AG09319 (cell line): Measurements from ENCODE around the gene RAD51B.

Experiments used
- DNase-seq: peaks from one replicate; pipeline ENCODE4 v3.0.0-alpha.2; 2010; ENCODE audit warnings: low read depth; ENCODE audit errors: extremely low read depth
- TF ChIP-seq, protein P1 (sequence below): IDR thresholded peaks from 2 replicates; pipeline ENCODE4 v1.5.1; 2011; ENCODE audit warnings: low read depth, mild to moderate bottlenecking, inconsistent platforms, low read length, moderate library complexity

The RAD51B gene

DNA sequence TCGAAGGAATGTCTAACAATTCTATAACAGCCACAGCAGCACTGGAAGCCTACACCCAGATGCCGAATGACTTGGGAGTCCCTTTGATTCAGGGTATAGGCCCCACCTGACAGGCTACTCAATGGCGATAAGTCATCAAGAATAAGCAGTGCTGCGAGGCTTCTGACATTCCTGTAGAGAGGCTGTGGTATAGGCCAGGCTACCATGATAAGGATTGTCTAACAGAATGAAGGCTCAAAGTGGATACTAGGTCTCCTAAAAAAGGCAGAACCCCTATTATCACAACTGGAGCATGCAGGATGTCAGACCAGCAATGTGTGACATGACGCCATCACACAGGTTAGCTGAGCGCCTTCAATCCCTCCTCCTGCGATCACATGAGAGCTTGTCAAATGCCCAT lies 920.1 kb downstream of the RAD51B start:
- DNase-seq, result no peak
- TF ChIP-seq, protein P1, sequence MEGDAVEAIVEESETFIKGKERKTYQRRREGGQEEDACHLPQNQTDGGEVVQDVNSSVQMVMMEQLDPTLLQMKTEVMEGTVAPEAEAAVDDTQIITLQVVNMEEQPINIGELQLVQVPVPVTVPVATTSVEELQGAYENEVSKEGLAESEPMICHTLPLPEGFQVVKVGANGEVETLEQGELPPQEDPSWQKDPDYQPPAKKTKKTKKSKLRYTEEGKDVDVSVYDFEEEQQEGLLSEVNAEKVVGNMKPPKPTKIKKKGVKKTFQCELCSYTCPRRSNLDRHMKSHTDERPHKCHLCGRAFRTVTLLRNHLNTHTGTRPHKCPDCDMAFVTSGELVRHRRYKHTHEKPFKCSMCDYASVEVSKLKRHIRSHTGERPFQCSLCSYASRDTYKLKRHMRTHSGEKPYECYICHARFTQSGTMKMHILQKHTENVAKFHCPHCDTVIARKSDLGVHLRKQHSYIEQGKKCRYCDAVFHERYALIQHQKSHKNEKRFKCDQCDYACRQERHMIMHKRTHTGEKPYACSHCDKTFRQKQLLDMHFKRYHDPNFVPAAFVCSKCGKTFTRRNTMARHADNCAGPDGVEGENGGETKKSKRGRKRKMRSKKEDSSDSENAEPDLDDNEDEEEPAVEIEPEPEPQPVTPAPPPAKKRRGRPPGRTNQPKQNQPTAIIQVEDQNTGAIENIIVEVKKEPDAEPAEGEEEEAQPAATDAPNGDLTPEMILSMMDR, result no peak

DNA sequence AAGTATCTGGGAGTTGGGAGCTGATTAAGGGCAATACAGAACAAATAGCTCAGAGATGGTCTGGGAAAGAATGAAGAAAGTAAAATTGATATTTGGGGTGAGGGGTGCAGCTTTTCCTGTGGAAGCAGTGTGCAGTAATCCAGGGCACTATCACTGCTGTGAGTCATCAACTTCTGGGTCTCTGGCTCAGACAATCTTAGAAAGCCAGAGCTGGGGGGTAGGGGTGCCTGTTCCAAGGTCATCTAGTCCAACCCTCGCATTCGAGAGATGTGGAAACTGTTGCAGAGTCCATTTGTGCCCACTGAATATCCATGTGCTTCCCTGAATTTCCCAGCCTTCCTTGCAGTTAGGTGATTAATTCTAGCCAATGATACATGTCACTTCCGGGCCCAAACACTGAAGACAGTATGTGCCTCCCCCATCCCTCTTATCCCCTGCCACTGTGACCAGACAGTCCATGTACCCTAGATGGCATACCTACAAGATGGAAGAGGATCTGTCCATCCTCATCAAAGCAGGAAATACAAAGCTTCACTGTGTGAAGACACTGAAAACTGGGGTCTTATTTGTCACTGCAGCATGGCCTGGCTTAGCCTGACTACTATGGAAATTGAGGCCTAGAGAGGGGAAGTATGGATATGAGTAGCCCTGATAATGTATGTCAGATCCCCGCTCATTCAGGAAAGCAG lies 921.4 kb downstream of the RAD51B start:
- TF ChIP-seq, protein P1, result no peak
- no peak for DNase-seq

DNA sequence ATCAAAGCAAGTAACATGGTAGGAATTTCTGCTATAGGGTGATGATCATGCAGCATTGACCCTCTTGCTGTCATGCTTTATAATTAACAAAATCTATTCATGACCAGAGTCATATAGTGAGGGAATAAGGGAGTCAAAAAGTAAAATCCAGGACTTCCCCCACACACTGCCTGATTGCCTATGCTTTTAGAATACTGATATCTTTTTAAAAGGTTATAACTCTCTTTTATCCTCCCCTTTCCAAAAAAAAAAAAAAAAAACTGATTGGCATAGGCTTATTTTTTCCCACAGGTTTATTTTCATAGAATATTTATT lies 921.9 kb downstream of the RAD51B start:
- TF ChIP-seq, protein P1, result no peak

DNA sequence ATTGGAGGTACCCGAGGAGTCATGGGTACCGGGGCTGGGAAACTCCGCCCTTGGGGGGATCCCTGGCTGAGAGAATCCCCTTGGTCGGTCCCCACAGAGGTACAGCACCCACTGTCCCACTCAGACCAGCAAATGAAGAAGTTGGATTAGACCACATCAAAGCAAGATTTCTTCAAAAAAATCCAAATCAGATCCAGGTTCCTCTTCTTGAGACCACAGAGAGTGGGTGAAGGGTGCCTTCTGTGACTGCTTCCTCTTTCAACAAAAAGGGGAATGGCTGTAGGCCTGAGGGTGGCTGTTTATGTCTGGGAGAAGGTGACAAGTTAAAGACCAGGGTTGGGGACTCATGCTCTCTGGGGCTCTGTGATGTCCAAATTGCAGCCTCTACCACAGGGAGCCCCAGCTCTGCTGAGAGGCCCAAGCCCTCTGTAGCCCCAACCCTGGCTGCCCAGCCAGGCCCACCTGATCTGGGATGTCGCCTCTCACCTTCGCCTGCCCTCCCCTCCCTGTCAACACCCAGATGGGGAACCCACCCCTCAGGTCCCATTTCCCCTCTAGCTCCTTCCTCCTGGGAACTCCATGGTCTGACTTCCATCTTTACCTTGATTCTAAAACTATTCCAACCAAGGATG lies 922.4 kb downstream of the RAD51B start:
- TF ChIP-seq, protein P1, result no peak

More for the DNA sequence above, 921.9 kb downstream of the RAD51B start:
- no peak for DNase-seq

DNA sequence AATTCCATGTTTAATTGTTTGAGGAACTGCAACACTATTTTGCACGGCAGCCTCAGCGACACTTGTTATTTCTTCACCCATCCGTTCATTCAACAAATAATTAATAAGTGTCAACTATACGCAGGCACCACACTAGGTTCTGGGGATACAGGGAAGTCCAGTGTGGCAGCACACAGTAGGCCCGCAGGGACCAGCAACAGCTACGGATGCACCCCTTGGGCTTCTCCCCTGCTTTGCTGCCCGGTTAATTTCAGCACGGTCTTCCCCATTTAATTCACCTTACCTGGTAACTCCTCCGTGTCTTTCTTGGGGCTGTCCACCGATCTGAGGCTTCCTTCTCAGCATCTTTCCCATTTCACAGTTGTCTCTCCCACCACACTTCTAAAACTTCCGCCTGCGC lies 925.0 kb downstream of the RAD51B start:
- DNase-seq, result no peak
- TF ChIP-seq, protein P1, result no peak

More for the DNA sequence above, 922.4 kb downstream of the RAD51B start:
- DNase-seq, result no peak

DNA sequence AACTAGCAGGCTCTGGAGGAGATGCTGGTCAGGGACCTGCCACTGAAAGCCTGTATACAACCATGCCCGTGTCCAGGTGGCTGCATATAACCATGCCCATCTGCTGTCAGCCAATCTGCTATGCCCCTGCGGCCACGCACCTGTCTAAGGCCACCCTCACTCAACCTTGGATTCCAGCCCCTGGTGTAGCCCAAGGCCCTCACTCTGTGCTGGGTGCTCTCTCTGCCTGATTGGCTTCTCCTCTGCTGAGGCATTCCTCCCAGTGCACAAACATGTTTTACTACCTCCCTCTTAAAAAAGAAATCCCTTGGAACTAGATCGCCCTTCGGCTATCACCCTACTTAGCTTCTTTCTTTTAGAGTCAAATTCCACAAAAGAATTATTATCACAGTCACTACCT lies 927.8 kb downstream of the RAD51B start:
- TF ChIP-seq, protein P1, result no peak
- DNase-seq, result no peak

DNA sequence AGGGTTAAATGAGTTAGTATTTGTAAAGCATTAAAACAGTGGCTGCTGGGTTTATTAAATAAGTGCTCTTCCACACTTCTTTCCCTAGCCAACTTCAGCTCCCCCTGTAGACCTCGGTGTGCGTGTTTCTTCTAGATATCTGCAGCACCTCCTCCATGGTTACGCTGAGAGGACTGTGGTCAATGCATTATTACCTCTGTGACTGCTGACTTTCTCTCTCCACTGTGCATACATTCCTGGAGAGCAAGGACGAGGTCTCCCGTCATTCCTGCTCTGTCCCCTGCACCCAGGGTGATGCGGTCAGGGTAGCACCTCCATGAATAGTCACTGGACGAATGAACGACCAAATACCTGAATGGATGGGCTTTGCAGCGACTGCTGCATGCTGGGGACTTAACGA lies 928.7 kb downstream of the RAD51B start:
- TF ChIP-seq, protein P1, result no peak
- no peak for DNase-seq
